NCI-H446 (cell line): ENCODE results near the gene KIAA1217.

Experiments
- DNase-seq, 2 experiments: peaks; one replicate each; lab custom pipeline; 2025; lab: John Stamatoyannopoulos, UW

The KIAA1217 gene

GRCh38 chr10:24247841-24248240, 38.9 kb downstream of the KIAA1217 start:
- DNase-seq: no peak

- DNase-seq: no peak
Observed at GRCh38 chr10:24249829-24250415, 41.0 kb downstream of the KIAA1217 start.

- no peak for DNase-seq
Observed at GRCh38 chr10:24251547-24251946, 42.6 kb downstream of the KIAA1217 start.

- DNase-seq: no peak
Observed at GRCh38 chr10:24254180-24254579, 45.2 kb downstream of the KIAA1217 start.

- DNase-seq: no peak
Observed at GRCh38 chr10:24255115-24255880, 46.4 kb downstream of the KIAA1217 start.

GRCh38 chr10:24255881-24256311, 47.0 kb downstream of the KIAA1217 start:
- no peak for DNase-seq

- DNase-seq: no peak
Observed at GRCh38 chr10:24256619-24257107, 47.7 kb downstream of the KIAA1217 start.

GRCh38 chr10:24257588-24257987, 48.6 kb downstream of the KIAA1217 start:
- no peak for DNase-seq

GRCh38 chr10:24259365-24260130, 50.6 kb downstream of the KIAA1217 start:
- no peak for DNase-seq

GRCh38 chr10:24261627-24262026, 52.7 kb downstream of the KIAA1217 start:
- no peak for DNase-seq

GRCh38 chr10:24262929-24263590, 54.1 kb downstream of the KIAA1217 start:
- DNase-seq: no peak

- DNase-seq: no peak
Observed at GRCh38 chr10:24269476-24269875, 60.5 kb downstream of the KIAA1217 start.

GRCh38 chr10:24272374-24272773, 63.4 kb downstream of the KIAA1217 start:
- no peak for DNase-seq

GRCh38 chr10:24277277-24277676, 68.3 kb downstream of the KIAA1217 start:
- no peak for DNase-seq

GRCh38 chr10:24277771-24278170, 68.8 kb downstream of the KIAA1217 start:
- DNase-seq: no peak

- no peak for DNase-seq
Observed at GRCh38 chr10:24278176-24278889, 69.4 kb downstream of the KIAA1217 start.

- DNase-seq: no peak
Observed at GRCh38 chr10:24279166-24279565, 70.2 kb downstream of the KIAA1217 start.

- no peak for DNase-seq
Observed at GRCh38 chr10:24287559-24288195, 78.7 kb downstream of the KIAA1217 start.

- no peak for DNase-seq
Observed at GRCh38 chr10:24288581-24288980, 79.6 kb downstream of the KIAA1217 start.

- no peak for DNase-seq
Observed at GRCh38 chr10:24289235-24289634, 80.3 kb downstream of the KIAA1217 start.
